Myocyte (in vitro differentiated cells): ENCODE results near the gene ASB7. TPM values are rescaled to one million over a fixed set of nuclear protein-coding genes. Genes with fewer than 3 reads are reported as not detected.
"Not testable (repeated sequence)": the region's sequence is repeated elsewhere in the genome, so short reads cannot be mapped to it uniquely, and the experiment has no call there.

Experiments
- DNase-seq: peaks from one replicate; pipeline ENCODE4 v3.0.0-alpha.2; 2012; ENCODE audit warnings: low read depth
- polyA plus RNA-seq: library from polyadenylated mRNA; unstranded; fragments of >200 nt; gene quantifications from one replicate; pipeline ENCODE4 v1.2.1, GENCODE V29; 2012; ENCODE audit warnings: missing spikeins
- total RNA-seq: library from RNA; depleted of rRNA; stranded (reverse); fragments of >200 nt; gene quantifications from 2 replicates; pipeline ENCODE4 v1.2.3, GENCODE V29; 2014

The ASB7 gene, protein sequence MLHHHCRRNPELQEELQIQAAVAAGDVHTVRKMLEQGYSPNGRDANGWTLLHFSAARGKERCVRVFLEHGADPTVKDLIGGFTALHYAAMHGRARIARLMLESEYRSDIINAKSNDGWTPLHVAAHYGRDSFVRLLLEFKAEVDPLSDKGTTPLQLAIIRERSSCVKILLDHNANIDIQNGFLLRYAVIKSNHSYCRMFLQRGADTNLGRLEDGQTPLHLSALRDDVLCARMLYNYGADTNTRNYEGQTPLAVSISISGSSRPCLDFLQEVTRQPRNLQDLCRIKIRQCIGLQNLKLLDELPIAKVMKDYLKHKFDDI
- total RNA-seq: 9.2 and 12.2 TPM in 2 replicates
- 5.7 TPM for polyA plus RNA-seq

DNA sequence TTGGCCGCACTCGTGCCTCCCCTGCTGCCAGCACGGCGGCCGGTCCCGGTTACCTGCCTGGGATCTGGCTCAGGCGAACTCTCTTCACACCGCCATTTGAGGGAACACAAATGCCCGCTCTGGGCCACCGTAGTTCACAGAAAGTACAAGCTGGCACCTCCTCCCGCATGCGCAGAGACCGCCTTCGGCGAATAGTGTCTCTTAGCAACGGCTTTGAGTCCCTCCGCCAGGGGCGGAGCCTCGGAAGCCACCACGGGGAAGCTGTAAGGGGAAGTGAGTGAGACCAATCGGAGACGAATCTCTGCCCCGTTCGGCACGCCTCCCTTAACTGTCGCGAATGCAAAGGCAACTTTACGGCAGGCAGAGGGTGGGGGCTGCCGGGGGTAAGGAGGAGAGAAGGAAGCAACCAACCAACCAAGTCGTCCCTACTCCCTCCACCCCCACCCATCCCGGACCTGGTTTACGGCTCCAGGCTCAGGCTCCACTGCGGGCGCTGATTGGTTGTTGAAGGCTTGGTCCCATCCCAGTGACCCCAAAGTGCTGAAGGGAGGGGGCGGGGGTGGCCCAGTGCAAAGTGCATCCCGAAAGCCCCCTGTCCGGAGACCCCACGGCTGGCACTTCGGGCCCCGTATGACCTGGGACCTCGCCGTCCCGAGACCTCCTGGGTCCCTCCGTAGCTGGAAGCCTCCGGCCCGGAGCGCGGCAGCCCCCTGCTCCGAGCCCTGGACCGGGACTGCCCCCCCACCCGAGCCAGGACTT lies at the start of gene ASB7, which contains the start of gene LINS1:
Gene ASB7, plus strand, starts transcription at position 526 of the 759 bp plus-strand sequence. CDS start 9,628 bp downstream, outside the sequence.
Gene LINS1, minus strand, starts transcription at position 121 of the 759 bp plus-strand sequence. CDS start 21,342 bp downstream, outside the sequence.
- DNase-seq: peak; percentile 100

DNA sequence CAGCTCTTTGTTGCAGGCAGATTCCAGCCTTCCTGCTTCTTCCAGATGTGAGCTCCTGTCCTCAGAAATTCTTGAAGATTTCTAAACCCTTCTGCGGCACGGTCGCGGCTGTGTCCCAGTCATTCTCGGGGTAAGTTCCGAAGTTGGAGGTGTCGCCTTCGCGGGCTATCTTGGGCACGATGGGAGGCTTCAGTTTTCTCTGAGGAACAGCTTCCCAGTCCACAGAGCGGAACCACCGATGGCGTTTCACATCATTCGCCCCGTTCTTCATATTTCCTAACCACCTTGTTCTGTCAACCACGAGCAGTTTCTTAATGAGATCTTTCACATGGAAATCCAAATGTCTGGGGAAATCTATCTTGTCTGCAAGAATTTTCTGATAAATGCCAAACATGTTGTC lies 48.9 kb upstream of the ASB7 start:
- no peak for DNase-seq

DNA sequence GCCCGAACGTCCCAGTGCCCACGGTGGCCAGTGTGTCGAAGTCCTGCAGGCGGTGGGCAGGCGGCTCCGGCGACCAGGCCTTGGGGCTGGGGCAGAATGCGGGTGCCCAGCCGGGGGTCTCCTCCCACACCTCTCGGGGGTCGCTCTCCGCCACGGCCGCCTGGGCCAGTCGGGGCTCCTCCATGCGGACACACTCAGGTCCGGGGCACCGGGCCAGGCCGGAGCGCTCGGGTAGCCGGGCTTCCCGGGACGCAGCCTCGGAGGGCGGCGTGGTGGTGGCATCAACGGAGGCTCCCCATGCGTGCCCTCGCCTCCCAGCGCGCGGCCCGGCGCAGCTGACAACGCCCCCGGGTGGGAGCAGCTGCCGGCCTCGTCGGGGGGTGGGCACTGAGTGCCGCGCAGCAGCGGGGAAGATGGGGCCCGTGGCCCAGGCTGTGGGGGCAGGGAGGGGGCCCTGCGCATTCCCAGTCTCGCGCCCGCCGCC lies 43.6 kb upstream of the ASB7 start:
- no peak for DNase-seq

DNA sequence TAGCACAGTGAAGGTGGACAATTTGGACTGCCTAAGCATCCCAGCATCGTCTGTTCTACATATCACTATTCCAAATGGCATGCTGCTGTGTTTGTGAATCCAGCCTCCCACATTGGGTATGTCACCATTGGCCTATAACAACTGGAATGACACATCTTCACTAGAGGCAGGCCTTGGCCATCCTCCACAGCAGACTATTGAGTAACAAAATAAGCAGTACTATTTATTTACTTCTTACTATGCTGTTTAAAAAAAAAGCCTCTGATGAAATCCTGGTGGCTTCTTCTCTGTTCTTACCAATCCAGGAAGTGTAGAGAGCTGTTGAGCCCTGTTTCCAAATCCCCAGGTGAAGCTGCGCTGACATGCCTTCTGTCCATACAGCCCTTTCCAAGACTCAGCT lies 43.1 kb upstream of the ASB7 start:
- DNase-seq: no peak

DNA sequence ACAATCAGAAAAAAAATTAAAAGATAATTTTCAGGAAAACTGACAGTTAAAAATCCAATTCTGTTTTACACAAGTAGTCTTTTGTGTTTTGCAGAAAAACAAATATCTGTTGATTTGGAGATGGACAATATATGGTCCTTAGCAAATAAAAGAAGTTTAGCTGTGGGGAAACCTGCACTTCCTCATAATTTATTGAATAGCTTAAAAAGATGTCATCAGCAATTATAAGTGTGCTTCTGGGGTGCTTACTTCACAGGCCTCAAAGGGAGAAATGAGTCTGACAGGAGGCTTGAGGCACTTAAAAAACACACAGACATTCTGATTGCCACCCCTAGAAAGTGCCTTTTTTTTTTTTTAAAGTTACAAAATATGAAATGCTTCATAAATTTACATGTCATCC lies 42.1 kb upstream of the ASB7 start:
- no peak for DNase-seq

DNA sequence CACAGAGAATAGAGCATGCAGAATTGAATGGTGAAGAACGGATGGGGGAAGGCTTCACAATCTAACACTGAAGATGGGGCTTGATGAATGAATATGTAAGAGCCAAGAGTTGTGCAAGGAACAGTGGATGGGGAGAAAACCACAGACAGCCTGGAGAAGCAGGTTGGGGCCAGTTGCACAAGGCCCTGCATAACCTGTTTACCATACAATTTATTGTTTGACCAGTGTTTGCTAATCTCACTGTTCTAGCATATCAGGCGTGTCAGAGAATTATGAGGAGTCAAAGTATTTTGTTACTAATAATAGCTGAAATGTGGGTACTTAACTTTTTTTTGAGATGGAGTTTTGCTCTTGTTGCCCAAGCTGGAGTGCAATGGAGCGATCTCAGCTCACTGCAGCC lies 36.8 kb upstream of the ASB7 start:
- no peak for DNase-seq

DNA sequence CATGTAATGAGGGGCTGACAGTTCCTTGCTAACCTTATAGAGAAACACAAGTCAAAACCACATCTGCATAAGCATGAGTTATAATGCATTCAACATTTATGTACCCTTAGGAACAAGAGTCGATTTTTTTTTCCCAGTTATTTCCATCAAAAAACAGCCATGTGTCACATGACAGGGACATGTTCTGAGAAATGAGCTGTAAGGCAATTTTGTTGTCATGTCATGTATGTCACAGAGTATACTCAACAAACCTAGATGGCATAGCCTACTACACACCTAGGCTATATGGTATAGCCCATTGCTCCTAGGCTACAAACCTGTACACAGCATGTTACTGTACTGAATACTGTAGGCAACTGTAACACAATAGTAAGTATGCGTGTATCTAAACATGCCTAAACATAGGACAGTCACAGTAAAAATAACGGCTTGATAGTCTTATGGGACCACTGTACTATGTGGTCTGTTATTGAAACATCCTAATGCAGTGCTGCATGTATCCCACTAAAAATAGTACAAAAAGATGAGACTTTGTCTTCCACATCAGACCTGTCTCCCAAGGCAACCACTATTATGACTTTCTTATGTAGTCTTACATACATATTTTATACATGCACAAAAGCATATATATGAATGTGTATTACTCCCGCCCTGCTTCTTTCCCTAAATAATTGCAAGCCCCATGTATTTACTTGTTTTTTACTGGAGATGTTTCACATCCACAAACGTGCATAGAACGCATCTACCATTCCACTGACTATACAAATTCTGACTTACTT lies 35.4 kb upstream of the ASB7 start:
- DNase-seq: no peak

DNA sequence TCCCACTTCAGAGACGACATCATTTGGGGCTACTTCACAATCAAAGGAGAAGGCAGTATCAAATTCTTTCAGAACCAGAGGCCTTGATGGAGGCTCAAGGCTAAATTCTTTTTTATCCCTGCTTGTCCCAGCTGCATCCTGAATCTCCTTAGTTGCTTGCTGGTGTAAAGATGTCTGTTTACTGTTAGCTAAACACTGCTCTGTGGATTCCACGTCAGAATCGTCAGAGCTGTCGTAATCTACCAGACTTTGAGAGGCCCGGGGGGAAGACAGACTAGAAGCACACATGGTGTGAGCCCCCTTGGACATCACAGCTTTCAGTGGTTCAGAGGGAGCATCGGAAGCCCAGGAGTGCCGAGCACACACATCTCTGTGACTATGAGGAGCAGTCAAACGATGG lies 33.0 kb upstream of the ASB7 start:
- DNase-seq: no peak

DNA sequence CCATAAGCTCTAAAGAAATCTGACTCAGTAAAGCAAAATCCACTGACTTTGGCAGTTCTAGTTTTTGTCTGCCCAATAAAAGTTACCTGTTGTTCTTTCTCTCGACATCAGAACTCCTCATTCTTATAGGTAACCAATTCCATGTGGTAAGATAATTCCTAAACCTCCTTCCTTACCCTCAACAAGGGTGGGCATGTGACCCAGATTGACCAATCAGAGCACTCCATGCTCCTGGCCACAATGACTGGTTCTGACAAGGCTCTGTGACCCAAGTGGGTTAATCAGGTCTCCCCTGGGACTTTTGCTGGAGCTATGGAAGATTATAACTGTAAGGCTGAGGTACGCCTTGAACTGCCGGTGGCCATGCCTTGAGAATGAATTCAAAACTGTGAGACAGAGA lies 32.1 kb upstream of the ASB7 start:
- DNase-seq: no peak

DNA sequence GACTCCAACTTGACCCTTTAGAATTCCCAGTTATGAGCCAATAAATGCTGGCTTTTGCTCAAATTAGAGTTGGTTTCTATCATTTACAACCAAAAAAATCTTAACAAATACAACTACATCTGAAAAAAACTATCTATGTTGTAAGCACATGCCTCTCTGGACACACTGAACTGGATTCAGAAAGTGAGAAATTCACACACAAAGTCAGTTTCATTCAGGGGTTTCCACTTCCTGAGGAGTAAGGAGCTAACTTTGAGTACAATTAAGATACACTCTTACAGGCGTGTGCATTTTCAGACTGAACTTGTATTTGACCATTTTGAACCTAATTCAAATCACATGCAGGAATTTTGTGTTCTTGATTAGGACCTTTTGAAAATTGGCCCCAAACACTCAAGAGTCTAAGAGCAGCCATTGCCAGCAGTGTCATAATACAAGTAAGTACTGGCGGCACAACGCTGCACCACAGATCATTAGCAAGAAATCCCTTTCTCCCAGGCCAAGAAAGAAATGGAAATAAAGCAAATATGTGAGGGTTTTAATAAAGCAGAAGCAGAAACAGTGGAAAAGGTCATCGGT lies 31.6 kb upstream of the ASB7 start:
- no peak for DNase-seq

DNA sequence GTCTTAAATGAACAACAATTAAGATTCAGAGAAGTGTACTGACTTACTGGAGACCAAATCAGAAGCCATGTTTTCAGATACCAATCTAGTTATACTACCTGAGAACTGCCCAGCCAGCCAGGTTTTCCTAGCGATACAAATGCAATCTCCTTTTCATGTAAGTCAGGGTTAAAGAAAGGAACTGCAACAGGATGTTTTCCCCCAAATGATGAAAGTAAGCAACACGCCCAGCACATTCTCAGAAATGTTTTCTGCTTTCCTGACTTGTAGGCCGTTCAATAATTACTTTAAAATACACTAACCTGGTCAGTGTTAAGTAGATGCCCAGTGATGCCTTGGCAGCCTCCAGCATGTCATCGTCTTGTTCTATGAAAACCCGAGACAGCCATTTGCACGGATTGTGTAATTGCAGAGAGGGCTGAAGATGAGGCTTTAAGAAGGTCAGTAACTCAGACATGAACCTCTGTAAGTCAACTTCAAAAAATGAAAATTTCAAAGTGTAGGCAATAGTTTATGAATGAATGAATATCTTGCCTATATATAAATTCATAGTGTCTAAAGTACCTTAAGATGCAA lies 30.7 kb upstream of the ASB7 start:
- no peak for DNase-seq

DNA sequence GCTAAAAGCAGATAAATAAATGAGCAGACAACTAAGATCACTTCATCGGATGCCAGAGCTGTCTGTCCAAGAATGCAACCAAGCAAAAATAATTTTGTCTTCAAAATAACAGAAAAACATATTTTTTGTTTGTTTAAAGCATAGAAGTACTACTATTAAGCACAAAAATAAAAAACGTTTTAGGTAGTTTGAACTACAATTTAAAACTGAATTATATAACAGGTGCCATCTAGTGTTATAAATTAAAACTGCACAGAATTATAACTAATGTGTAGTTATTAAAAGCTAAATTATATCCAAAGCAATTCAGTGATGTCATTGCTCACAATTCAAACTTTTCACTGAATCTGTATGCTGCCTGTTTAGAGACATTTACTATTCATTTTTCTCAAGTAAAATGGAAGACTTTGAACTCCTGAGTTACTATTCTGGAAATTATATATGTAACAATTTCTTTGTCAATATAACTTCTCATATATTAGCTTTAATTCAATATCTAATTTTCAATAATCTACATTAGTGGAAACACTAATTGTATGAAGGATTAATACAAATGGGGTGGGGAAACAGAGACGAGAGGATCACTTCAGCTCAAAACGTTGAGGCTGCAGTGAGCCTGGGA lies 29.9 kb upstream of the ASB7 start:
- peak; percentile 36 for DNase-seq

DNA sequence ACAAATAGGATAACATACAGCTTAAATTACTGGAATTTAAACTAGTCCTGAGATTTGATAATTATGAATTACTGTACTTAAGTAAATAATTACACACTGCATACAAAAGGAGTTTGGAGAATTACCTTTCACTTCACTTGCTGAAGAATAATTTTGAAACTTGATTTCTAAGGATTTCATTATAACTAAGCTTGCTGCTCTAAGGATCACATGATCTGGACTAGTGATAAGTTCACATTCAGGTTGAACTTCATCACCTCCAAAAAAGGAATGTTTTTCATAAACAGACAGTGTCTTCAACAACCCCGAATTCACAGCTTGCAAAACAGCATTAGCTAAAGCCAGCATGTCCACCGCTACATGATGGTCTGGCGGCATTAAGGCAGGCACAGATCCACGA lies 28.9 kb upstream of the ASB7 start:
- DNase-seq: no peak

DNA sequence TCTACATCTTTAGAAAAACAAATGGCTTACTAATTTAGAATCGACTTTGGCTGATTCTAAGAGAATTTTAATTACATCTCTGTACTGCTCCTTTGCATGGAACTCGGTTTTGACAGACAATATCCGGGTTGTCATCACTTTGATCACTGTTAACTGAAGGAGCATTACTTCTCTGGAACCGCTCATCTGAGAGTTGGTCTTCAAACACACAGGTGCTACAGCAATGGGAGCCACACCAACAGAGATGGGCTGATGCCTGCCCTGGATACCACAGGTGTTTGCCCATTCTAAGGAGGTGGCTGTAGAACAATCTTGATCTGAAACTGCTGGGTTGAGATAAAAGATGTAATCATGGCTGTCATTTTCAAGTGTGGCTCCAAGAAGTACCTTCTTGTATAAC lies 22.0 kb upstream of the ASB7 start:
- no peak for DNase-seq

DNA sequence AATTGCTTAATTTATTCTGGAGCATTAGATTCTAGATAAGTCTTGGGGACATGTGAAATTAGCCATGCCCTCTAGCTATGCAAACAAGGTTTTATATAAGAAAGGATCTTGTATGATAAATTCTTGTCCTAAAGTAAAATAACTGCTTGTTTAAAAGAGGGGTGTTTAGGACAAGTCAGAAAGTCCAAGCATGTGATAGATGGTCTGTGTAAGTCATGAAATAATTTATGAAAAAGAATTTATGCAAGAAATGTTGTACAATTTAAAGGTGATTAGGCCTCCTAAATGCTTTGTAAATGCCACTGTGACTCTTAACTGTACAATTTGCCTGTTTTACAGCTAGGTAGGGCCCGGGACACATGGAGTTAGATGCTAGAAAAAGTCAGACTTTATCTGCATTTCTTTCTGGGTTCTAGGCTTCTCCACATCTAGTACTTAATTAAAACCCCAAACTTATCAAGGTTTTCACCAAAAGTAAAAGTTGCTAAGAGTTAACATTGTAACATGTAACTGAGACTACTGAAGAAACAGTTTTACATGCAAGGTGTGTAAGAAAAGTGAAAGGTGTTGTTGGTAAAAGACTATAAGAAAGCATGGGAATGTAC lies 13.6 kb upstream of the ASB7 start:
- no peak for DNase-seq

DNA sequence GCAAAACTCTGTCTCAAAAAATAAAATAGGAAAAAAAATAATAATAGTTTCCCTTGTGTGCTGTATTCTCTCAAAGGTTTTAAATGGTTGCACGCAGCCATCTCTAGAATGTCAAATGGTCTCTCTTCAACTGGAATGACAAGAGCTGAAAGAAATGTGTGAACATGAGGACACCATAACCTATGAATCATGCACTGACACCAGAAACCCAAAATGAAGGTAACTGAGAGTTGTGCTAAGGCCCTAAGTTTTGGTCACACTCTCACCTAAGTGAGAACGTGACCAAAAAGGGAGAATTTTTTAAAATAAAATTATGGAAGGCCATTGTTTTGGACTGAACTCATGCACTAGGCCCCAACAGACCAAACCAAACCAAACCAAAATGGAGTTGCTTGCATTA lies 11.2 kb upstream of the ASB7 start:
- not testable (repeated sequence) for DNase-seq

DNA sequence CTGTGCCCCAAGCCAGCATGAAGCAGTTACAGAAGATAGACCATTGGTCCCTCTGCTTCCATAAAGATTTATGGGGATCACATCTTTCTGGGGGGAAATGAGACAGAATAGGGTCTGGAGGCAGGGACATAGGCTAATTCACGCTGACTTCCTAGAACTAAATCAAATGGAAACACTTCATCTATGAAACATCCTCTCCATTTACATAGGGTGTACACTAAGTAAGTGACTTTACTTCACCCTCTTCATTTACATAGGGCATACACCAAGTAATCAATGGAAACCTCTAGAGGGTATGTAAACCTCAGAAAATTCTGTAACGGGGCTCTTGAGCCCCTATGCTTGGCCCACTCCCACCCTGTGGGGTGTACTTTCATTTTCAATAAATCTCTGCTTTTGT lies 10.6 kb upstream of the ASB7 start:
- no peak for DNase-seq

DNA sequence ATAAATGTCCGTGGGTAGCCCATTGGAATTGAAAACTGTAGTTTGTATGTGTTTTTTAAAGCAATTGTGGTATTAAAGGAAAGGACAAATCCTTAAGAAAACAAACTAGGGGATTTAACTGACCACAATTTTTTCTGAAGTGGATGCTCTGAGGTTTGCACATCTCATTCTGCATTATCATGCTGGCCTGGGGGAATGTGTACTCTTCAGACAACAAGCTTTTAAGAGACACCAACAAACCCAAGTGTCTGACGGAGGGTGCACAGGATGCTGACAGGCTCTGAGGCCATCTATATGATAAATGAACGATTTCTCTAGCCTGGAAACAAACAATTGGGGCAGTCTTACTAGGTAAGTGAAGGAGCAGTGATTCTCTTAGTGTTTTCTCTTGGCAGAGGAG lies 9.5 kb upstream of the ASB7 start:
- DNase-seq: peak; percentile 68

DNA sequence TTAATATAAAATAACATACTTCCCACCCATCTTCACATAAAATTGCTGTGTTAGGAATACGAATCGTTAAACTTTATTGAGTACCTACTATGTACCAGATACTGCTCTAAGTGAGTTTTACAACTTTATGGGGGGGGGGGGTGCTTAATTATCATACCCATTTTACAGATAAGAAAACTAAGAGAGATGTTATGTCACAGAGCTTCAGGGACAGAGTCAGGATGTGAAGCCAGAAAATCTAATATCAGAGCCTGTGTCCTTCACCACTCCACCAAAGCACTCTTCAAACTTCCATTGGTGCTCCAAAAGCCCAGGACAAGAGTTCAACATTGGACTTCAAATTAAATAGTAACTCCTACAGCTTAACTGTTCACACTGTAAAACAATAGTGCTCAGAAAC lies 9.0 kb upstream of the ASB7 start:
- no peak for DNase-seq

DNA sequence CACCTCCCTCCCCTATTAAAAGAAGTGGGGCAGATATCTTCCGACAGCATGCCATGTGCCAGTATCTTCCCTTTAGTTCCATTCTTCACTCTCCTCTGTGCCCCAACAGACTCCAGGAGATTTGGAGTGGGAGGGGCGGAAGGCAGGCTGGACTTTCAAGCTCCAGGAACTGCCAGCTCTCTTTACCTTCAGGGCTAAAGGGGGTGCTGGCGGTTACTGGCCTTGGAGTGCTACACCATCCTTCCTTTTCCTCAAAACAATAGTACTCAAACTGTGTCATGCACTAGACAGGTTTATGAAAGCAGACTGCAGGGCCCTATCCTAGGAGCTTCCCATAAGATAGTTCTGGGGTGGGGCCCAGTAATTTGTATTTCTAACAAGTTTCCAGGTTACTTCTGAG lies 6.4 kb upstream of the ASB7 start:
- DNase-seq: no peak
